ENCODE measurements around the gene RPL18. TPM values are rescaled to one million over a fixed set of nuclear protein-coding genes. Genes with fewer than 3 reads are reported as not detected.

The RPL18 gene
- total RNA-seq, 1 experiment from 2014 or later = 1,503 TPM

GRCh38 chr19:48600679-48601417, 18.1 kb downstream of the RPL18 start:
- H3K9me3 ChIP-seq (ENCODE audit: low read length) = no peaks in the 10 kb centered on the region
- no peaks in the 10 kb centered on the region for H3K27me3 ChIP-seq (ENCODE audit: low read length)
- no peaks in the 10 kb centered on the region for H4K20me1 ChIP-seq (ENCODE audit: low read length)
- DNase-seq (no peak), ATAC-seq (no peak)
- H3K4me3 ChIP-seq (ENCODE audit: low read length) = no peak overlapping the region
- no peak for TF ChIP-seq EZH2phosphoT487 (IDR thresholded peaks at IDR 0.05; ENCODE audit: borderline replicate concordance, low read length)
- no peak for TF ChIP-seq EZH2 (IDR thresholded peaks at IDR 0.05; ENCODE audit: low read length, unreplicated experiment)
- TF ChIP-seq, protein P1, sequence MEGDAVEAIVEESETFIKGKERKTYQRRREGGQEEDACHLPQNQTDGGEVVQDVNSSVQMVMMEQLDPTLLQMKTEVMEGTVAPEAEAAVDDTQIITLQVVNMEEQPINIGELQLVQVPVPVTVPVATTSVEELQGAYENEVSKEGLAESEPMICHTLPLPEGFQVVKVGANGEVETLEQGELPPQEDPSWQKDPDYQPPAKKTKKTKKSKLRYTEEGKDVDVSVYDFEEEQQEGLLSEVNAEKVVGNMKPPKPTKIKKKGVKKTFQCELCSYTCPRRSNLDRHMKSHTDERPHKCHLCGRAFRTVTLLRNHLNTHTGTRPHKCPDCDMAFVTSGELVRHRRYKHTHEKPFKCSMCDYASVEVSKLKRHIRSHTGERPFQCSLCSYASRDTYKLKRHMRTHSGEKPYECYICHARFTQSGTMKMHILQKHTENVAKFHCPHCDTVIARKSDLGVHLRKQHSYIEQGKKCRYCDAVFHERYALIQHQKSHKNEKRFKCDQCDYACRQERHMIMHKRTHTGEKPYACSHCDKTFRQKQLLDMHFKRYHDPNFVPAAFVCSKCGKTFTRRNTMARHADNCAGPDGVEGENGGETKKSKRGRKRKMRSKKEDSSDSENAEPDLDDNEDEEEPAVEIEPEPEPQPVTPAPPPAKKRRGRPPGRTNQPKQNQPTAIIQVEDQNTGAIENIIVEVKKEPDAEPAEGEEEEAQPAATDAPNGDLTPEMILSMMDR (conservative IDR thresholded peaks at IDR 0.05; ENCODE audit: low read depth, low read length) = no peak
- H3K36me3 ChIP-seq (ENCODE audit: low read depth, low read length) = no peaks in the 10 kb centered on the region
- ChIA-PET POLR2A (ENCODE audit: unreplicated experiment) (no interaction called here), CTCF (no interaction called here)
- intact Hi-C loops (cut with micrococcal nuclease) = no loop called here
- H3K4me1 ChIP-seq (ENCODE audit: insufficient read depth, low read length) = no peaks in the 10 kb centered on the region
- H3K27ac ChIP-seq (ENCODE audit: low read length) = no peak overlapping the region
- no peak overlapping the region for H3K9ac ChIP-seq (ENCODE audit: low read length)
- H3K4me2 ChIP-seq (ENCODE audit: low read length) = no peak overlapping the region
- H2AFZ ChIP-seq (ENCODE audit: low read length) = no peak overlapping the region
- H3K9me2 ChIP-seq (replicated peaks; ENCODE audit: low read length) = no peaks in the 10 kb centered on the region
- BruUV-seq (replicated peaks) = no TSS peak
- no peaks in the 10 kb centered on the region for H3F3A ChIP-seq (ENCODE audit: low read length, unreplicated experiment)
- no peaks in the 10 kb centered on the region for H3K79me2 ChIP-seq (ENCODE audit: low read length)

DNA sequence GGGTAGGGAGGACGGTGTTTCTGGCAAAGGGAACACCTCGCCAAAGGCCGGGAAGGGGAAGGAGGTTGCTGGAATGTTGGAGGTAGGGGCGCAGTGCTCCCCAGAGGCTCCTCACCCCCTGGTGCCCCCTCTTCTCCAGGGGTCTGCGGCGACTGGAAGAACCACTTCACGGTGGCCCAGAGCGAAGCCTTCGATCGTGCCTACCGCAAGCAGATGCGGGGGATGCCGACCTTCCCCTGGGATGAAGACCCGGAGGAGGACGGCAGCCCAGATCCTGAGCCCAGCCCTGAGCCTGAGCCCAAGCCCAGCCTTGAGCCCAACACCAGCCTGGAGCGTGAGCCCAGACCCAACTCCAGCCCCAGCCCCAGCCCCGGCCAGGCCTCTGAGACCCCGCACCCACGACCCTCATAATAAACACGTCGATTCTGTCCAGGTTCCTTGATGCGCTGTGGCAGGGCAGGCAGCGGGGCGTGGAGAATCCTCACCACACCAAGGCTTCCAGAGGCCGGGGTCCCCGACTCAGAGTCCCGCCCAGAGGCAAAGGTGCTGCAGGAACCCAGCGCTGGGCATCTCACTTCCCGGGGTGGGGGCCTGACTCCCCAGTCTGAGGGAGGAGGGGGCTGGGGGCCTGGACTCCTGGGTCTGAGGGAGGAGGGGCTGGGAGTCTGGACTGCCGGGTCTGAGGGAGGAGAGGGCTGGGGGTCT, 19.8 kb downstream of the RPL18 start:
- H3K27me3 ChIP-seq (ENCODE audit: low read length) = no peaks in the 10 kb centered on the region
- no peaks in the 10 kb centered on the region for H3K36me3 ChIP-seq (ENCODE audit: low read depth, low read length)
- H2AFZ ChIP-seq (ENCODE audit: low read length) = no peak overlapping the region
- H3K4me3 ChIP-seq (ENCODE audit: low read length) = no peak overlapping the region
- DNase-seq (no peak), ATAC-seq (no peak)
- no peak overlapping the region for H3K27ac ChIP-seq (ENCODE audit: low read length)
- H3K4me2 ChIP-seq (ENCODE audit: low read length) = no peak overlapping the region
- TF ChIP-seq, protein P1 (conservative IDR thresholded peaks at IDR 0.05; ENCODE audit: low read depth, low read length) = no peak
- no peak for TF ChIP-seq EZH2 (IDR thresholded peaks at IDR 0.05; ENCODE audit: low read length, unreplicated experiment)
- TF ChIP-seq EZH2phosphoT487 (IDR thresholded peaks at IDR 0.05; ENCODE audit: borderline replicate concordance, low read length) = no peak
- H3K9ac ChIP-seq (ENCODE audit: low read length) = no peak overlapping the region
- no peaks in the 10 kb centered on the region for H3K9me3 ChIP-seq (ENCODE audit: low read length)
- ChIA-PET POLR2A (ENCODE audit: unreplicated experiment) (no interaction called here), CTCF (no interaction called here)
- intact Hi-C loops (cut with micrococcal nuclease) = no loop called here
- no peaks in the 10 kb centered on the region for H3K4me1 ChIP-seq (ENCODE audit: insufficient read depth, low read length)
- H3F3A ChIP-seq (ENCODE audit: low read length, unreplicated experiment) = no peaks in the 10 kb centered on the region
- no peaks in the 10 kb centered on the region for H3K9me2 ChIP-seq (replicated peaks; ENCODE audit: low read length)
- H3K79me2 ChIP-seq (ENCODE audit: low read length) = no peaks in the 10 kb centered on the region
- no peaks in the 10 kb centered on the region for H4K20me1 ChIP-seq (ENCODE audit: low read length)
- no TSS peak for BruUV-seq (replicated peaks)
